HepG2 (cell line): ENCODE data around the gene APIP. TPM values are rescaled to one million over a fixed set of nuclear protein-coding genes. Genes with fewer than 3 reads are reported as not detected.

Experiments used
- FOSL2 ChIP-seq: sonication (generic); formaldehyde crosslinking; IDR thresholded peaks from 2 replicates; pipeline ENCODE4 v1.4.0; 2020; ENCODE audit warnings: missing genetic modification reagents
- KLF13 ChIP-seq: sonication (generic); formaldehyde crosslinking; IDR thresholded peaks from 2 replicates; pipeline ENCODE4 v1.4.0; 2020; ENCODE audit warnings: mild to moderate bottlenecking, missing genetic modification reagents
- NFIB ChIP-seq: sonication (generic); formaldehyde crosslinking; IDR thresholded peaks from 2 replicates; pipeline ENCODE4 v1.9.0; 2021; ENCODE audit warnings: missing genetic modification reagents, mild to moderate bottlenecking, borderline replicate concordance
- ONECUT2 ChIP-seq: sonication (generic); formaldehyde crosslinking; IDR thresholded peaks from 2 replicates; pipeline ENCODE4 v1.4.0; 2020; ENCODE audit warnings: missing genetic modification reagents
- PRDM4 ChIP-seq: sonication (generic); formaldehyde crosslinking; IDR thresholded peaks from 2 replicates; pipeline ENCODE4 v1.9.0; 2021; ENCODE audit warnings: missing genetic modification reagents, borderline replicate concordance
- PRMT3 ChIP-seq: sonication (generic); formaldehyde crosslinking; IDR thresholded peaks from 2 replicates; pipeline ENCODE4 v1.8.1; 2022; ENCODE audit warnings: low read depth, mild to moderate bottlenecking, moderate library complexity, missing genetic modification reagents, borderline replicate concordance
- RERE ChIP-seq: IDR thresholded peaks from 2 replicates; pipeline ENCODE4 v1.6.1; 2016; ENCODE audit warnings: low read depth, missing genetic modification reagents, missing compliant biosample characterization
- THYN1 ChIP-seq: sonication (generic); formaldehyde crosslinking; IDR thresholded peaks from 2 replicates; pipeline ENCODE4 v1.8.1; 2023; ENCODE audit warnings: low read depth, mild to moderate bottlenecking, moderate library complexity, missing genetic modification reagents, borderline replicate concordance
- TRIM22 ChIP-seq: fragments of 450-650 bp; IDR thresholded peaks from 2 replicates; pipeline ENCODE4 v1.6.1; 2017
- ZBTB42 ChIP-seq: sonication (generic); formaldehyde crosslinking; IDR thresholded peaks from 2 replicates; pipeline ENCODE4 v1.5.0; 2020; ENCODE audit warnings: mild to moderate bottlenecking, missing genetic modification reagents
- ZC3H4 ChIP-seq: sonication (generic); formaldehyde crosslinking; IDR thresholded peaks from 2 replicates; pipeline ENCODE4 v1.4.0; 2020; ENCODE audit warnings: missing genetic modification reagents, borderline replicate concordance
- ZNF333 ChIP-seq: sonication (generic); formaldehyde crosslinking; IDR thresholded peaks from 2 replicates; pipeline ENCODE4 v1.4.0; 2020; ENCODE audit warnings: mild to moderate bottlenecking, missing genetic modification reagents, borderline replicate concordance
- ZNF558 ChIP-seq: sonication (generic); formaldehyde crosslinking; IDR thresholded peaks from 2 replicates; pipeline ENCODE4 v1.9.0; 2022; ENCODE audit warnings: mild to moderate bottlenecking, missing genetic modification reagents, borderline replicate concordance
- ZNF619 ChIP-seq: sonication (generic); formaldehyde crosslinking; IDR thresholded peaks from 2 replicates; pipeline ENCODE4 v1.4.0; 2020; ENCODE audit warnings: mild to moderate bottlenecking, missing genetic modification reagents
- ZNF75D ChIP-seq: sonication (generic); formaldehyde crosslinking; IDR thresholded peaks from 2 replicates; pipeline ENCODE4 v1.8.1; 2023; ENCODE audit warnings: missing genetic modification reagents, mild to moderate bottlenecking, borderline replicate concordance
- polyA plus RNA-seq, 8 experiments: library from polyadenylated mRNA; depleted of rRNA in 3 of 8; stranded (reverse) in 7 of 8; unstranded in 1 of 8; fragments of >200 nt; fragmentation: Illumina TruSeq in 4 of 8; extraction: Trizol in 4 of 8; gene quantifications; 2 replicates each; pipeline versions ENCODE4 v1.2.1 to v1.2.3, GENCODE V29; 2011 to 2016; ENCODE audit warnings: low read depth in 4 of 8, missing spikeins in 1 of 8, mixed read lengths in 1 of 8; ENCODE audit not compliant: insufficient read depth in 1 of 8
- total RNA-seq, 5 experiments: library from RNA; depleted of rRNA; stranded (reverse); fragments of >200 nt; fragmentation: Illumina TruSeq; extraction: Trizol; gene quantifications; 2 replicates each; pipeline ENCODE4 v1.2.3, GENCODE V29; 2016; ENCODE audit warnings: low read depth in 1 of 5

APIP gene
- total and polyA plus RNA-seq, 2 of the 13 experiments (the other 11 are each of a cell fraction or from before 2014, with no cell fraction given) = 16.9 to 31.0 TPM

GRCh38 chr11:34929794-34930763, 13.9 kb upstream of the APIP start (continued):
- TF ChIP-seq RERE (CRISPR knock-in tag) = 0 out of 2 replicates have a peak, but pooled peaks have one; percentile 47
- TF ChIP-seq ZNF619 (CRISPR knock-in tag) = no peak
- TF ChIP-seq ZNF75D (CRISPR knock-in tag) = no peak
- TF ChIP-seq NFIB (CRISPR knock-in tag) = no peak
- no peak for TF ChIP-seq ZBTB42 (CRISPR knock-in tag)
- TF ChIP-seq ZNF333 (CRISPR knock-in tag) = no peak
- no peak for TF ChIP-seq THYN1 (CRISPR knock-in tag)
- TF ChIP-seq TRIM22 = no peak
- TF ChIP-seq KLF13 (CRISPR knock-in tag) = no peak
- peak; percentile 83 for TF ChIP-seq FOSL2 (CRISPR knock-in tag)
- TF ChIP-seq ZNF558 = peak; percentile 45; the same call in 1 of the 2 replicates
- no peak; the same call in 1 of the 2 replicates for TF ChIP-seq PRMT3
- no peak for TF ChIP-seq ZC3H4
- TF ChIP-seq PRDM4 (CRISPR knock-in tag) = 0 out of 2 replicates have a peak, but pooled peaks have one; percentile 74
- TF ChIP-seq ONECUT2 (CRISPR knock-in tag) = no peak
